T-helper 22 cell (primary cell): ENCODE results near the gene SCARF1.

ENCODE experiments used
- DNase-seq: peaks from one replicate; pipeline ENCODE4 v3.0.0-alpha.2; 2020; ENCODE audit warnings: low read depth

SCARF1 gene

GRCh38 chr17:1648173-1648962 is 2.8 kb upstream of the SCARF1 start:
- DNase-seq, result no peak

GRCh38 chr17:1647802-1648171 is 2.3 kb upstream of the SCARF1 start:
- DNase-seq, result no peak

- no peak for DNase-seq
Observed at GRCh38 chr17:1646199-1646875, 805 bp upstream of the SCARF1 start.

- no peak for DNase-seq
Observed at GRCh38 chr17:1644493-1645206, 882 bp downstream of the SCARF1 start.

- DNase-seq, result no peak
Observed at GRCh38 chr17:1643999-1644492, 1.5 kb downstream of the SCARF1 start.

GRCh38 chr17:1643293-1643998 is 2.1 kb downstream of the SCARF1 start:
- peak; percentile 71 for DNase-seq

- DNase-seq, result no peak
Observed at GRCh38 chr17:1641065-1641403, 4.5 kb downstream of the SCARF1 start.

- DNase-seq, result no peak
Observed at GRCh38 chr17:1640329-1641064, 5.0 kb downstream of the SCARF1 start.

- DNase-seq, result no peak
Observed at GRCh38 chr17:1639549-1640180, 5.9 kb downstream of the SCARF1 start.

GRCh38 chr17:1638624-1639300 is 6.8 kb downstream of the SCARF1 start:
- no peak for DNase-seq

- no peak for DNase-seq
Observed at GRCh38 chr17:1638171-1638590, 7.4 kb downstream of the SCARF1 start.

- no peak for DNase-seq
Observed at GRCh38 chr17:1636732-1637285, 8.7 kb downstream of the SCARF1 start.

GRCh38 chr17:1635675-1636465 is 9.7 kb downstream of the SCARF1 start:
- DNase-seq, result no peak

- DNase-seq, result no peak
Observed at GRCh38 chr17:1634841-1635650, 10.5 kb downstream of the SCARF1 start.

- DNase-seq, result no peak
Observed at GRCh38 chr17:1630662-1631061, 14.9 kb downstream of the SCARF1 start.

- peak; percentile 36 for DNase-seq
Observed at GRCh38 chr17:1629504-1630310, 15.8 kb downstream of the SCARF1 start.

GRCh38 chr17:1628856-1629503 is 16.6 kb downstream of the SCARF1 start:
- DNase-seq, result peak; percentile 80
